SKM-1 treated with dmso at 0.1 percent for 144 hours (cell line): ENCODE measurements around the gene TRPV2.

ENCODE experiments used
- DNase-seq: peaks from one replicate; lab custom pipeline; 2025; ENCODE audit not compliant: unreplicated experiment; lab: John Stamatoyannopoulos, UW

TRPV2 gene

DNA sequence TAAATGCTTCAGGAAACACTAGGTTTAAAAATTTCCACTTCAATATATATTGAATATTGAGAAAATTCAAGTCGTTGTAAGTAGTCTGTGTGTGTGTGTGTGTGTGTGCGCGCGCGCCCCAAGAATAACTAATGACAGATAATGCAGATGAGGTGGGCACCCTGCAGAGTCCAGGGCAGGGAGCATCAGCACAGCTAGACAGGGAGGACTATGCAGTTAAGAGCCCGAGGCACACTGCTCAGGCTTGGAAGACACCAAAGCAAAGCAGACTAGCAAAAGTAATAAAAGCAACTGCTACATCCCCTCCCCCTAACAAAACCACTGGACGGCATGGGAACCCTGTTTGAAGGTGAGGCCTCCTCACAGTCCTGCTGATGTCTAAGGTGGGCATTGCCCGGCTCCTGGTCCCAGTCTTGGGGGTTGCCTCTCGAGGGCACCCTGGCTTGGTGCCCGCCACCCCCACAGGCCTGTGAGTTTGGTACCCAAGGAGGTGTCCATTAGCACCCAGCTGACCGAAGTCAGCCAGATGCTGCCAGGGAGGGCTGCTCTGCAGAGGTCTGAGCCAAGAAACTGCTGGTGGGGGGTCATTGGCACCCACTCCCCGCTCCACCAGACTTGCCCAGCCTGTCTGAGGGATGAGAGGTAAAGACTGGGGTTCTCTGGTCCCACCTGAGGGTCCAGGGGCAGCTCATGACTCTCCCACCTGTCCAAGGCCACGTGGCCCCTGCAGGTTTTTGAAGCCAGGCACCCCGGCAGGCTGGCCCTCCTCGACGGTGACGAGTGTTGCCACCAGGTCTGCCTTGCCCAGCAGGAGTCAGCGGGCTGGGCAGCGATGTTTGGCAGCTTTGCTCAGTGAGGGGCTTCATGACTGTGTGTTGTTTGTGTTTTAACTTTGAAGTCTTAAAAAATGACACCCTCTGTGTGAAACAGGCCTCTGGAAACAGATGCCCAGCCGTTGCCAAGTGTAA, 58.0 kb downstream of the TRPV2 start:
- no peak for DNase-seq

DNA sequence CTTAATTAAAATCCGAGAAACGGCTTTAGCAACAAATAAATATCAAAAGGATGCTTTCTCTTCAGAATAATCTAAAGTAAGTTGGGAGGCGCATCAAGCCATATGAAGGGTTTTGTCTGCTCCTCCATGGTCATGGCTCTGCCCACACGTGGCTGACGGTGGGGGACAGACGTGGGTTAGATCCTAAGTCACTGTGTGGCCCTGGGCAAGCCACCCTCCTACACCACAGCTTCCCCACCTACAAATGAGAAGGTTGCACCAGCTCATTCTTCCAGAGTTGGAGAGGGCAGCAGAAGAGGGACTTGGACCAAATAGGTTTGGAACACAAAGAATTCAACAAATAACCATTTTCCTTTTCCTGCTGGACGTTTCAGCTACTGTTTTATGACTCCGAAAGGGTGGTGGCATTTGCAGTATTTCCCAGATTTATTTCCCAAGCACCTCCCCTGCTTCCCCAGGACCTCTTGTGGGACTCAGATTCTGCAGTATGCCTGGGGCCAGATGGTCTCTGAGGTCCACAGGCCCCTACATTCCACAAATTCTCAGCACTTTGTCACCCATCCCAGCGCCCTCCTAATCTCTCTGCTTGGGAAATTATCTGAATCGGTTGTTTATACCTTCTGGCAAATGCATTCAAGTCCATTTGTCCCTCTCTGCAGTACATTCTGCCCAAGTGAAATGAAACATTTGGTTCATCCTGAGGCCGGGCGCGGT, 58.8 kb downstream of the TRPV2 start:
- DNase-seq, result no peak

DNA sequence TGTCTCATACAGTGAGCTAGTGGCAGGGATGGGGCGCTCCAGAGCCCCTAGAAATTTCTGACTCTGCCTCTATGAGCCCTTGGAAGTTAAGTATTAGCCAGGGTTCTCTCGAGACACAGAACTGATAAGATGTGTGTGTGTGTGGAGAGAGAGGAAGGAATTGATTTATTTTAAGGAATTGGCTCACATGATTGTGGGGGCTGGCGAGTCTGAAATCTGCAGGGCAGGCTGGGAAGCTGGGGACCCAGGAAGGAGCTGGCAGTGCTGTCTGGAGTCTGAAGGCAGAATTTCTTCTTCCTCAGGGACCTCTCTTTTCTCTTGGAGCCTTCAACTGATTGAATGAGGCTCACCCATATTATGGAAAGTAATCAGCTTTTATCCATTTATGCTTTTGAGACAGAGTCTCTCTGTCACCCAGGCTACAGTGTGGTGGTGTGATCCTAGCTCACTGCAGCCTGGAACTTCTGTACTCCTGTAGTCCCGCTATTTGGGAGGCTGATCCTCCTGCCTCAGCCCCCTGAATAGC, 59.9 kb downstream of the TRPV2 start:
- no peak for DNase-seq

DNA sequence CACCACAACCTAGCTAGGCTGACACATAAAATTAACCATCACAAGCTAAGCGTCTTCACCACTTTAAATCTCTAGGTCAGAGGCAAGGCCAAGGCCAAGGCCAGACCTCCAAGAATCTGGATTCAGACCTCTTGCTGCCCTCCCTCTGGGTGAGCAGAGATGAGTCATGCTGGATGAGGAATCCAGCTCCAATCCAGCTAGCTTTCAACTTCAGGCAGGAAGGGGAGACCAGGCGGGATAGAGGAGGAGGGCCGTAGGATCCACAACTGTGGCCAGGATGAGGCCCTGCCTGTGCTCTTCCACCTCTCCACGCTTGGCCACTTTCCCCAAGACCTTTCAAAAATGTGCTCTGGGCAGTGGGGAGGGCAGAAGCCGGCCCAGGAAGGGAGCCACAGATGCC, 61.9 kb downstream of the TRPV2 start:
- DNase-seq, result no peak

DNA sequence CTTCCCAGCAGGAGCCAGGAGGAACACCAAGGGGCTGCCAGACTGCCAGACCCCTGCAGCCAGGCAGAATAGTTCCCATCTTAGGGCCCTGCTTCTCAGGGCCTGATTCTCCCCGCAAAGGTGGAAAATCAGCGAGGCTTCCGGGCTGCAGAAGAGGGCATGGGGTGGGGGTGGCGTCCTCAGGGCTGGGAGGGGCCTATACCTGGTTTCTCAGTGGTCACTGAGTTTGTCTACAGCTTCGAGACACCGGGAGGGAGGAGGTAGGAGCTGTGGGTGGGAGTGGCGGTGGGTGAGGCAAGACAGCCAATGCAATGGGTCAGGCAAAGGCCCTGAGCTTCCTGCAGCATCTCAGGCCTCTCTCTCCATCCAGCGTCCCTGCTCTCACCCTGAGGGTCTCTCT, 62.3 kb downstream of the TRPV2 start:
- DNase-seq, result no peak

DNA sequence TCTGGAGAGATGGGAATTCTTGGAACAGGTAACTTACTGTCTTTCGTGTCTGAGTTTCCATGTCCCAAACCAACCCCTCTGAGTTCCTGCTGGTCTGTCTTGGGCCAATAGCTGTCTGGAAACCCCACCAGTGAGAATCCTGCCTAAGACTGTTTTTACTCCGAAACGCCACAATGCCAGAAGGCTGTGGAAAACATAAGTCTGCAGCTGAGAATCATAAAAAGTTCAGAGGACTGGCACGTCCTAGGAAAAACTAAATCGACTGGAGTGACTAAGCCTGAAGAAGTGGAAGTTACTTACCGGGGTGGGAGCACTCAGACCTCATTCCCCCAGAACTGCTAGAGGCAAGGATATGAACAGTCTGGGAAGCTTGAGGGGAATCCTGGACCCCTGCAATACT, 63.3 kb downstream of the TRPV2 start:
- no peak for DNase-seq

DNA sequence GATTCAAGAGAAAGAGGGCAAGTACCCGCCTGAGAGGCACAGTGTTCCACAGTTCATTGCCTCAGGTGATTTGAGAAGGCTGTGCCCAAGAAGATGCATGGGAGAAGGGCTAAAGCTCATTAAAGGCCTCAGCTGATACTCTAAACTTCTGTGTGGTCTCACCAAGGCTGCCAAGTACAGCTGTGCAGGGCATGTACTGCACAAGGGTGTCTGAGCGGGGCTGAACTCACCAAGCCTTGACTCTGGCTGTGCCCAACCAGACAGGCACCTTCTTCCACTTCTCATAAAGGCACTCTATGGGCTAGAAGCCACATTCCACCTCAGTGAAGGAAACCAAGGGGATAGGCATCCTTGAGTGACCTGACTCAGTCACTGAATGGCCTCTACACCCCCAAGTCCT, 63.9 kb downstream of the TRPV2 start:
- DNase-seq, result no peak

DNA sequence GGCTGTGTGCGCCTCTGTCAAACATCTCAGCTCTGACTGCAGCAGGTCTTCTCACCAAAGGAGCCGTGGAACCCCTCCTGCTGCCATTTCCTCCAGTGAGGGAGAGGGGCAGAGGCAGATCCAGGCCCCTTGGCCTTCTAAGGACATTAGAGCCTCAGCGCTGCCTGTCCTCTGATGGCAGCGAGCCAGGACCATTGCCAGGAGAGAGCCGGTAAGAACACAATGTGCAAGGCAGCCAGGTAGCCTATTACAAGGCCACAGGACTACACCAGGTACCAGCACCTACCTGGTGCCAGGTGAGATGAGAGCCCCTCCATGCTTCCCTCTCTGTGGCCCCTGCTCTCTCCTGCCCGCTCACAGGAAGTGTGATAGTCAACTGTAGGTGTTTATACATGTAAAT, 65.6 kb downstream of the TRPV2 start:
- DNase-seq, result no peak

DNA sequence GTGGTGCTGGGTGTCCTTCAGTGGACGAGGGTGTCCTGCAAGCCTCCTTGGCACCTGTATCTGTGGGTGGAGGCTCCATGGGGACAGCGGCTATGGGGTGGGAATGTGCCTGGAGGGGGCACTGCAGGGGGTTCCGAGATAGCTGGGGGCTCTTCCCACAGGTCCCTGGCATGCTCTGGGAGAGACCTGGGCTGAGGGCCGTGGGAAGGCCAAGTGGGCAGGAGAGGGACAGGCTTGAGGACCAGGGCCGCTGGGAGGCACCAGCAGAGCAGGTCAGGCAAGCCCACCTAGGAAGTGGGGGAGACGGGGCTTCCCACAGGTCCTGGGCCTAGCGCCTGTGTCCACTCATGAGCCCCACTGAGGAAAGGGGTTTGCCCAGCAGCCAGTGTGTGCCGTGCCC, 66.9 kb downstream of the TRPV2 start:
- no peak for DNase-seq

DNA sequence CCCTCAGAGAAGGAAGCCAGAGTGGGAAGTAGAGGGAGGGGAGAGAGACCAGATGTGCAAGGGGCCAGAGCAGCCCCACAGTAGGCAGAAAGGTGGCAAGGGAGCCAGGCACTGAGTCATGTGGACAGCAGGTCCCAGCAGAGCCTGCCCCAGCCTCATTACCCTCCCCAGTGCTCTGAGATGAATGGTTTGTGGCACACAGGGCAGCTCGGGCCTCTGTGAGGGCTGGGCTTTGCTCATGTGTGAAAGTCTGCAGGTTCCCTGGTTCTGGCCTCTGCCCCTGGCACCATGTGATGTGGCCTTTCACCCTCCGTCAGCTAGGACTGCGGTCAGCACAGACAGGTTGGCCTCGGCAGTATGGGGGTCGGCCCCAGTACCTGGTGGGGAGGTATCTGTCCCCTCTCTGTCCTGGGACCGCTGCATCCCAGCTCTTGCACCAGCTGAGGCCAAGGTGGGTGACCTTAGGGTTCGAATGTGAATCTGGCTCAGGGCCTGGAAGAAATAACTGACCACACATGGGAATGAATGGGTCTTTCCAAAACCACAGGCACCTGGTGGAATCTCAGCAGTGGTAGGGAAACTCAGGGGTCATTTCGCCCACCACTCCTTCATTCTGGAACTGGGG, 67.8 kb downstream of the TRPV2 start:
- no peak for DNase-seq

DNA sequence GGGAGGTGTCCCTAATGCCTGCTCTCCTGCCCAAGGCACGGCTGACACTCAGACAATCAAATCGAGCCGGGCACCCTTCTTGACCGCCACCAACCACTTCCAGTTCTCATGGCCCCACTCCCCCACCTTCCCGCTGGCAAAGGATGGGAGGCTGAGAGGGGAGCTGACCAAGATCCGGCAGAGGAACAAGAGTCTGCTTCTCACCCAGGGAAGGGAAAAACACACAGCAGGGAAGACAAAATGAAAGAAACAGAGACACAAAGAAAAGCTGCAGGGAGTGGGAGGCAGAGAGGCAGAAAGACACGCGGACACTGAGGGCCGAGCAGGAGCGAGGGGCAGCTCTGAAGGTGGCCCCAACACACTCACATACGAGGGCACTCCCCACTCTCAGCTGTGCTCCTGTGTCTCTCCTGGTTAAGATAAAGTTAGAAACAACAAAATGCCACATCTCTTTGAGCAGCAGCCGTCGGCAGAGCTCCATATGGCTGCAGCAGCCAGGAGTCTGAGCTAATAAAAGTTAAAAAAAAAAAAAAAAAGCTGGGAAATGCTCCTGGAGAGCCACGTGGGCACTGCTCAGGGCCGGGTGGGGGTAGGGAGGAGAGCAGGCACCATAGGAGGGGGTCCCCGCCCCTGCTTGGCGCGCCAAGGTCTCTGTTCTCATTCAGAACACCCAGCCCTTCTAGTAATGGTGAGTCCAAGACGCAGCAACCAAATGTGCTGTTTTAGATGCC, 69.2 kb downstream of the TRPV2 start:
- no peak for DNase-seq
